ENCODE data around the gene SERP1.

- TF ChIP-seq GABPA (IDR thresholded peaks at IDR 0.05; ENCODE audit: low read depth) = no peak
- no peak for TF ChIP-seq CTCF (IDR thresholded peaks at IDR 0.05; ENCODE audit: insufficient read depth, low read length)
Observed at GRCh38 chr3:150545419-150546225, 674 bp downstream of the SERP1 start.

Measured in HL-60 (cell line).